Left cardiac atrium (tissue), 4 donors: ENCODE results near the gene AGBL4. TPM values are rescaled to one million over a fixed set of nuclear protein-coding genes. Genes with fewer than 3 reads are reported as not detected.

ENCODE experiments used
- ATAC-seq, 2 donors: fragments of 200-7000 bp; cut with Tn5 transposase; one replicate each; pipeline ENCODE4 v1.9.1; 2020; ENCODE audit warnings: mild to moderate bottlenecking in 2 of 2, moderate library complexity in 2 of 2
- DNase-seq: peaks from one replicate; pipeline ENCODE4 v3.0.0-alpha.2; 2020
- intact Hi-C, 2 donors: fragments of 100-400 bp; cut with DNase I; formaldehyde crosslinking; loops; one replicate each; pipeline versions ENCODE4 v1.14.1 to v1.15.1; 2022 to 2023
- total RNA-seq, 2 donors: library from RNA; stranded (reverse); fragmentation: NEBNext Ultra II Directional; extraction: Animal tissue kit (Norgen Biotek cat#: 25700); gene quantifications; one replicate each; pipeline ENCODE4 v1.2.1, GENCODE V29; 2021
- donor health status: DM: no; HTN: yes; CAD: no.
- donor health status: DM: no; HTN: yes; CAD: no; lungs with severe emphysema.
- donor health status: DM: yes; HTN: yes; CAD: no.
- donor health status: Dilated cardiomyopathy.

AGBL4 gene
- total RNA-seq, 2 donors from 2014 or later = 2.5 to 3.1 TPM

DNA sequence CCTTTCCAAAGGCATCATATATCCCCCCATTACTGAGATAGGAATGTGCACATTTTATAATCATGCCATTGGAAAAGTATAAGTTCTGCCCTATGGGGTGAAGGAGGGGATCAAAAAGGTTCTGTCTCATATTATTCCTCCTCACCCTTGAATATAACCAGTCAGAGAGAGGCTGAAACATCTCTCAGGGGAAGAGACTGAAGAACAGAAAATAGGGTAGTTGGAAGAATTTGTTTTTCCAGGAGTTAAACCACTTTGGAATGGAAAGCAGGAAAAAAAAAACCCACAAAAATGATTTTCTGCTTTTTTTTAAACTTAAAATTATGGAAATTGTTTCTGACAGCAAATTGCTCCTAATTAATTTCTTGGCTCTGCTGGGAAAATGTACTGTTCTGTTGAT is 1194.3 kb downstream of the AGBL4 start:
- intact Hi-C loops = no loop called here
- ATAC-seq = no peak

DNA sequence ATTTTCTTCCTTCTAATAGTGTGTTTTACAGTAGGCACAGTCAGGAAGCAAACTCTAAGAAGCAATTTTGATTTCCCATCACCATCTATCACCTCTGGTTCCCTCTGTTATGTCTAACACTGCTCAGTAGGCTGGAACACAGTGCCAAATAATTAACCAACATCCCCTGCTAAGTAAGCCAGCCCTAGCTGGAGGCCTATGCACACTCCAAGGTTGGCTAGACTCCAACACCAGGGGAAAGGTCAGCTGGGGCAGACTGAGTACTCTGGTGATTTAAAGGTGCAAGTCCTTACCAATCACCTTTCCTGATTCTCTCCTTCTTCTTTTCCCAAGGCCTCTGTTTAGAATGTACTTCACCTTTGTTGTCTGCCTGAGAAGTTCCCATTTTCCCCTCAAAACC is 1200.6 kb downstream of the AGBL4 start:
- ATAC-seq (peak; percentile 37 to 88), DNase-seq (peak; percentile 21)
- intact Hi-C loops = no loop called here

More for the DNA sequence above, 1194.3 kb downstream of the AGBL4 start:
- DNase-seq = no peak

DNA sequence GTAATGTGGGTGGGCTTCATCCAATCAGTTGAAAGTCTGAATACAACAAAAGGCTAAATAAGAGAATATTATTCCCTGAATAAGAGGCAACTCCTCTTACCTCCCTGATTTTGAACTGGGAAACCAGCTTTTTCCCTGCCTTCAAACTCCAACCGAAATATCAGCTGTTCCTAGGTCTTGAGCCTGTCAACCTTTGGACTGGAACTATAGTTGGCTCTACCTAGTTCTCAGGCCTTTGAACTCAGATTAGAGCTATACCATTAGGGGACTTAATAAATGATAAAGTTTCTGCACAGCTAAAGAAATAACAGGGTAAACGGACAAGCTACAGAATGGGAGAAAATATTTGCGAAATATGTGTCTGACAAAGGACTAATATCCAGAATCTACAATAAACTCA is 1203.3 kb downstream of the AGBL4 start:
- intact Hi-C loops = no loop called here
- no peak for DNase-seq
- ATAC-seq = no peak

DNA sequence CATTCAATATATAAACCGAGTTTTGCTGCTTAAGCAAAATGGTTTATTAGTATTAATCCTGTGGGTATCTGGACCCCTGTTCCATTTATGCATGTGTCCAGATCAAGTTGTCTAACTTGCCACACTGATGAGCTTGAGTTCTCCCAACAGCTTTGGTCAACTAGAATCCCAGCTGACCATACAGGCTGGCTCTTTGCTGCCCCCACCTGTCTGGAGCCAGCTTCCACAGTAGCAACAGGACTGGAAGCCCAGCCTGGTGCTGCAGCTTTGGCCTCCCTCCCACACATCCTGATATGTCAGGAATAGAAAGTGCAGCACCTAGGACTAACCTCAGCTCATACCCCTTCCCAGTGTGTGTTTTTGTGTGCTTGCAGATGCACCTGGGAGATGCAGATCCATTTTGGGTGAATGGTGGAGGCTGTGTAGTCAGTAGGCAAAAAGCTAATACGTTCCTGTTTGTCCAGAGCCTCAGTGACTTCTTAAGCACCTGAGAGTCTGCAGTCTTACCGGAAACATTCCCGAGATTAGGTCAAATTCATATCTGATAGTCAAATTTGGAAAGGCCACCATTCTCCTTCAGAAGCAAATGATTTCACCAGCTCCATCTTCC is 1206.1 kb downstream of the AGBL4 start:
- DNase-seq (peak; percentile 64), ATAC-seq (peak; percentile 76 to 84)
- intact Hi-C loops = loop anchor here (5.0 to 10.0 kb wide), 3 partner anchors 113 to 245 kb away; no protein-coding TSS in a partner anchor

DNA sequence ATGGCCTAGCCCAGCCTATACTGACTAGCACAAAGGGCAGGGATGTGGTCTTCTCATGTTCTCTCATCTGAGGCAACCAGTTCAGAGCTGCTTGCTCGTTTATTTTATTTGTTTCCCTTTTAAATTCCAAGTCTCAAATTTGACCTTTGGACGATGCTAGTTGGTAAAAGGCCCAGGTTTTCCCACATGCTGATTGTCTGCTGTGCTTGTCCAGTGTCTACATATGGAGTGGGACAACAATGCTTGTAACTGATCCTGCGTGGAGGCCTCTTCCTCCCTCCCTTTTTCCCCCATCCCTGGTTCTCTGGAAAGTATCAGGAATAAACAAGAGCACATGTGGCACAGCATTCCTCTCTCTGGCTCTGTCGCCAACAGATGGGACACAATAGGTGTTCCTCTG is 1213.0 kb downstream of the AGBL4 start:
- ATAC-seq (no peak), DNase-seq (no peak)
- intact Hi-C loops = loop anchor here in 1 of 2 donors (10.0 kb wide), 1 partner anchor 106 kb away; no protein-coding TSS in a partner anchor

DNA sequence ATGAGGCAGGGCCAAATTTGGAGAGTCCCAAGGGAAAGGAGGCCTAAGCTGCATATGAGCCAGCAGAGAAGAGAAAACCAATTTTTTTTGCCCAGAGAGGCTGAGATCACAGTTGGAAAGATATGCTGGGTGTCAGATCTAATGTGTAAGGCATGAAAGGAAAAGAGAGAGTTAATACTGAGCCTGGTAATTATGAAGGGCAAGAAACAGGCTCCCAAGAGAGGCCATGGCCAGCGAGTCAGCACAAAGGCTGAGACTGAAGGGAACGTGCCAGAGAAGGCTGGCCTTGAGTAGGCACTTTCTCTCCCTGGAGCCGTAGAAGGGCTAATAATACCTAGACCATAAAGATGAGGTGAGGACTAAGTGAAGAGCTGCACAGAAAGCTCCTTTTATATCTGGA is 1215.3 kb downstream of the AGBL4 start:
- intact Hi-C loops = no loop called here

DNA sequence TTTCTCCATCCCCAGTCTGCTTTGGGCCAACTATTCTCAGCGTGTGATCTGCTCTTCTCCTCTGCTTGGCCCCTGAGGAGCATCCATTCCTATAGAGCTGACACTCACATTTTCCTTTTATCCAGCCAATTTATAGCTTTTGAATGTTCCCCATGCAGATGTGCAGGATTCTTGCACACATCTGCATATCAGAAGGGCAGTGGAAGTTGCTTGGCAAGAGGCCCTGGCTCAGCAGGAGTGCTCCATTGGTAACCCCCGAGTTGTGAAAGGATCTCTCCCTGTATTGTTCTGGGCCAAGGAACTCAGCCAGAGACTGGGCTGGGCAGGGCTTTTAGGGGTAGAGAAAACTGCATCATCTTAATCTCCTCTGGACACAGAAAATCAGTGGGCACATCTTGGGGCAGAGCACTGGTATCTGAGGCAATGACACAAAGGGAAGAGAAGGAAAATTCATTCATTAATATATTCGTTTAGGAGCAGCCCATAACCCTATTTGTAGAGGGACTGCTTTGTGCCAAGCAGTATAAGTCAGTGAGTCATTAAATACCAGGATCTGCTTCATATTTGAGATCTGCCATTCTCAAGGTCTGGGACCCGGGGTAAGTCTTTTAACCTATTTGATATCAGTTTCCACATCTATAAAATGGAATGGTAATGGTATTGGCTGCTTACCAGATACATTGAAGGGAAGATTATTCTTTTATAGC is 1216.0 kb downstream of the AGBL4 start:
- intact Hi-C loops = no loop called here
- DNase-seq (peak; percentile 21), ATAC-seq (peak in 1 of 2 donors; percentile 67)

More for the DNA sequence above, 1215.3 kb downstream of the AGBL4 start:
- DNase-seq = no peak
- peak in 1 of 2 donors; percentile 90 for ATAC-seq

DNA sequence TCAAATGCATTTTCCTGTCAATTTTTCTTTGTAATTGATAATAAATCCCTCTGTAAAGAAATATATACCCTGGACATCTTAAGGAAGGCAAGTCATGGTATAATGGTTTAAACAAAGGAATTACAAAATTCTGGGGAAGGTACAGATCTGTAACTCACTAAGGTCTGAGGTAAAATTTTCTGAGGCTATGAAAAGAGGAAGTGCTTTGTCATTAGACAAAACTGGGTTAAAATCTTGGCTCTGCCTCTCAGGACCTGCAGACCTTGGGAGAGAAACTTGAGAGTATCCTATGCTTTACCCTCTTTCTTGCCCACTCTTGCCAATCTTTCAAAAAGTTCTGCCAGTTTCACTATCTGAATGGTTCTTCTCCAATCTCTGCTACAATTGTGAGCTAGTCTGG is 1220.3 kb downstream of the AGBL4 start:
- DNase-seq (no peak), ATAC-seq (no peak)
- intact Hi-C loops = no loop called here

DNA sequence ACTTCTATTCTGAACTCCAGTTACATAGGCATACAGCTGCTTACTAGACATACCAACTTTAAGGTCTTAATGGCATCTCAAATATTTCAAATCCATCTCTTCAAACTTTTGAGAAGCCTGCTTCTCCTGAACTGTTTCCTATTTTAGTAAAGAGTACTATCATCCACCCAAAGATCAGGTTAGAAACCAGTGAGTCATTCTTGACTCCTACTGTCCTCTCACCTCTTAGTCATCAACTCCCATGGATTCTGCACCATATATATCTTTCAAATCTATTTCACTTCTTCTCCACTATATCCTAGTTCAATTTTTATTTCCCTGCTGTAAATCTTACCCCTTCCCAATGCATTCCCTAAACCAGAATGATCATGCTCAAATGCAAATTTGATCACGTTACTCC is 1228.9 kb downstream of the AGBL4 start:
- DNase-seq (no peak), ATAC-seq (no peak)
- intact Hi-C loops = no loop called here

DNA sequence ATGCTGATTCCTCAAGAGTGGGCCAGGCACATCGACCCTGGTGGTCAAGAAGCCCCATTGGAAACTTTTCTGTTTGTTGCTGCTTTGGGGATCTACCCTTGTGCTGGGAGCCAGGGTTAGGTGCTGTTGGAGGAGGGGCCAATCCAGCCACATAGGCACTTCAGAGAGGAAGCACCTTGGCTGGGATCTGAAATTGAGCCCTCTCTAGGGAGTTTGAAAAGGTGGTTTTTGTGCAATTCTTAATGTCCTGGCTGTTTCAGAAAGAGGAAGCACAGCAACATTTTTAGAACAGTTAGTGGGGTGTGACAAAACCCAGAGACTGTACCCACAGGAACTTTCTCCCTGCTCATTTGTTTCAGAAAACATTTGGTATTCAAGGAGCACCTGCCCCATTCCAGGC is 1229.9 kb downstream of the AGBL4 start:
- DNase-seq (no peak), ATAC-seq (no peak)
- intact Hi-C loops = no loop called here

DNA sequence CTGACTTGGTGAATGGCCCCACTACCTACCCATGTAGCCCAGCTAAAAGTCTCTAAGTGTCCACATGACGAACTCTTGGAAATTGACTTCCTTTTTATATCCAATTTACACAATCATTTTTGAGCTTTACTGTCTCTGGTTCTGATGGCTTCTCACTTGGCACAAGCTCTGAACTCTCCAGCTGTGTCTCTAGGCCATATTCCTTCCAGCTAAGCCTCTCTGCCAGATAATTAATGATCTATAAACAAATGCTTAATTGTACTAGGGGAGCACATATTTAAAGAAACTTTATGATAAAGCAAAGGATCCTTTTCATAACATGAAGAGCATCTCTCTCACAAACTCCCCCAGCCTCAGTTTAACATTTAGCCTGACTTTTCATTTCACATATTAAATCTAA is 1230.8 kb downstream of the AGBL4 start:
- DNase-seq (no peak), ATAC-seq (no peak)
- intact Hi-C loops = no loop called here

DNA sequence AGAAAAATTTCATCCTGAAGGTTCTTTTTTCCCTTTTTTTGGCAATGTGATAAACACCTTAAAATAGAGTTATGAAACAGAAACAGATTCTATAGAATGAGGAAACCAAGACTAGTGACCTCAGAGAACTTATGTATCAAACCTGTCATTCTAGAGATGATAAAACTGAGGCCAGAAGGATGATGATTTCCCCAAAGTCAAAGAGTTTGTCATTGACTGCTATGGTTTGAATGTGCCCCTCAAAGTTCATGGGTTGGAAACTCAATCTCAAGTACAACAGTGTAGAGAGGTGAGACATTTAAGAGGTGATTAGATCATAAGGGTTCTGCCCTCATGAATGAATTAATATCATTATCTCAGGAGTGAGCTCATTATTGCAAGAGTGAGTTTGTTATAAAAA is 1233.4 kb downstream of the AGBL4 start:
- ATAC-seq = no peak
- no peak for DNase-seq
- intact Hi-C loops = no loop called here

DNA sequence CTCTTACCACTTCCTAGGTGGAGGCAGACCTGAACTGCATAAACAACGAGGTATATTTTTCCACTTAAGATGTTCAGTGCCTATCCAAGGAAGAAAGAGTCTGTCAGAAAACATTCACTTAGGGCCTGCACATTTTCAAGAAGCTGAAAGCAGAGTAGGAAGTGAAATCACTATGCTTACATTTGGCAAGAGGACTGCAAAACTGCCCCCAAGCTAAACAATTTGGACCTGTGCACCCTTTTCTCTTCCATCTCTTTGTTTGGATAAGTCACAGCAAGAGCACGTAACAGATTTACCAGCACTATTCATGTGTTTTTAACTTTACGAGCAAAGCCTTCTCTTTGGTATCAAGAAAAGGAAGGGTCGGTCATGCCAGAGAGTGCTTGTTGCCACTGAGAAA is 1233.9 kb downstream of the AGBL4 start:
- no peak for ATAC-seq
- no peak for DNase-seq
- intact Hi-C loops = no loop called here

DNA sequence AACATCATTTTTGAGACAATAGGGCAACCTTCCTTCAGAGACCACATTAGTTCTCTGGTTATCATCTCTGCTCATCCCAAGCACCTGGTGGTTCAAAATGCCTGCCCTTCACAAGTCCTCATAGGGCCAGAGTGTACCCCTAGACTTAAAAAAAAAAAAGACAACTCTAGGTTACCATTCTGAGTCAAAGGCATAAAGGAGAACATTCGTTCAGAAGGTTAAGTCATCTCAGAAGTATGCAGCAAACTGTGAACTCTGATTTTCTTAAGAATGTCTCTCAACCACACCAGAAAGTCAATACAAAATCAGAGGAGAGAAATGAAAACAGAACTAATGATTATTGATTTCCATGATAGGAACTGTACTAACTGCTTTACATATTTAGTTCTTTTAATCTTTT is 1237.9 kb downstream of the AGBL4 start:
- intact Hi-C loops = no loop called here

DNA sequence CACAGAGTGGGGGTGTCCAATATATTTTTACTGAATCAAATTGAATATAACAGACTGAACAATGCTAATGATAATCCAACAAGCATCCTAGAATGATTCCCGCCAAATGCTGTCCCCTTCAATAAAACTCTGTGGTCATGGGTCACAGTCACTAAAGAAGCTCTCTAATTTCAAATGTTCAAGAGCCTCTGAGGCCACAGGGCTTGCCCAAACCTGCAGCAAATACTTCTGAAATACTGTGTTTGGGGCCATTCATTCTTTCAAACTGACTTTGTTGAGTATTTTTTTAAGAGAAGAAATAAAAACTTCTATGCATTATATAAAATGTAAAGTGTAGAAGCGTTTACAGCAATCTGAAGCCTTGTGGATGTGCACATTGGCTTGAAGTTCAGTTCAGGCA is 1239.5 kb downstream of the AGBL4 start:
- ATAC-seq (no peak), DNase-seq (no peak)
- intact Hi-C loops = no loop called here

More for the DNA sequence above, 1237.9 kb downstream of the AGBL4 start:
- no peak for DNase-seq
- ATAC-seq = no peak

DNA sequence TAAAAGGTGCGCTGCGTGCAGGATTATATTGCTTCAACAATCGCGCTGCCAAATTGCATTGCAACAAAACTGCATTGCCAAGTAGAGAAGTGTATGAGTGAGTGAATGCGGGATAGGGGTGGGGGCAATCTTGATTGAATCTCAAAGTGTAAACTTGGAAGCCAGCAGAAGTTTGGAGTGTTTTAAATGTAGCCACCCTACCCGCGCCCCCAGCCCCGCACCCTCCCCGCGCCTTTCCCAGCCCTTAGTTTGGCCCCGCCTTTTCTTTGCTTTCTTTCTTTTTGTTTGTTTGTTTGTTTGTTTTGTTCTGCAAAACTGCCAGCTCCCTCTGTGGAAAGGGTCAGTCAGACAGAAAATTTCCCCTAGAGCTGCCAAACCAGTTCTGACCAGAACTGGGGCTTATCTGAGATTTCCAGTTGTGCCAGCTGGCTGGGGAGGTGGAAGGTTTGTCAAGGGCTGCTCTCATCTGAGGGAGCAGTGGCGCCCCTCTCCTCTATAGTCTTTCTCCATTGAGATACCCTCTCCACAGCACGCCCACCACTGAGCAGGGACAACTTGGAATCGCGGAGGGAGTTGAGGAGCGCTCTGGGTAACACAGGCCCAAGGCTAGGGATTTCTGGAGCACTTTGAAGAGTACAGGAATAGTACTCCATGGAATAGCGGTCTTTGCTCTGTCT is 1246.4 kb downstream of the AGBL4 start:
- DNase-seq (no peak), ATAC-seq (peak; percentile 46 to 52)
- intact Hi-C loops = no loop called here

DNA sequence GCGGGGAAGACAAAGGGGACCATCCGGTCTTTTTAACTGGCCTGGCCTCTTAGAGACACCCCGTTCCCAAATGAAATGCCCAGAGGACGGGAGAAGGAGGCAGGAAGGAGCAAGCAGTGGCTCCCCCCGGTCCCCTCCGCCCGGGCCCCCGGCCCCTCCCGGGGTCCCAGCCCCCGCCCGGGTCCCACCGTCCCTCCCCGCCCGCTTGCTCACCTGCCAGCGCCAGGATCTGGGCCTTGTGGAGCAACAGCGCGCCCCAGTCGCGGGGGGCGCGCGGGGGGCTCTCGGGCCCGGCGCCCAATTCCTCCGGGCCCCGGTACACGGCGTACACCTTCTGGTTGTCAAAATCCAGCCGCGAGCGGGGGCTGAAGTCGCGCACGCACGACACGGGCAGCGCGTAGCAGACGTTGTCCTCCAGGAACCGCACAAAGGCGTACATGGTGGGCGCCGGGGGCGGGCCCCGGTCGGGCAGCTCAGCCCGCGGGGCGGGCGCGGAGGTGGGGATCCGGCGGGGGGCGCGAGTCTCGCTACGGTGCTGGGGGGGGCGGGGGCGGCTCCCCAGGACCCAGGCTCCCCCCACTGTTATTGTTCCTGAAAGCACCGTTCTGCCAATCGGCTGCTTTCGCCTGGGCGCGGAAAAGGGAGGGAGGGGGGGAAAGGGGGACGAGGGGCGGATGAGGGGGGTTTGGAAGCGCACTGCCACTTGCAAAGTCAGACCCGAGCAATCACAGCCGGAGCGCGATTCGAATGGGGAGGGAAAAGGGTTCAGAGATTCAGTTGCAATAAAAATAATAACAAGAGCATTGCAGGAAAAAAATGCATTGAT is 1247.1 kb downstream of the AGBL4 start, which contains the start of gene BEND5:
TSS of gene BEND5 (minus strand) at position 499 of the 826 bp plus-strand sequence. CDS start at position 439, 60 bp downstream.
- peak; percentile 56 for DNase-seq
- intact Hi-C loops = no loop called here
- ATAC-seq = peak; percentile 78 to 87

DNA sequence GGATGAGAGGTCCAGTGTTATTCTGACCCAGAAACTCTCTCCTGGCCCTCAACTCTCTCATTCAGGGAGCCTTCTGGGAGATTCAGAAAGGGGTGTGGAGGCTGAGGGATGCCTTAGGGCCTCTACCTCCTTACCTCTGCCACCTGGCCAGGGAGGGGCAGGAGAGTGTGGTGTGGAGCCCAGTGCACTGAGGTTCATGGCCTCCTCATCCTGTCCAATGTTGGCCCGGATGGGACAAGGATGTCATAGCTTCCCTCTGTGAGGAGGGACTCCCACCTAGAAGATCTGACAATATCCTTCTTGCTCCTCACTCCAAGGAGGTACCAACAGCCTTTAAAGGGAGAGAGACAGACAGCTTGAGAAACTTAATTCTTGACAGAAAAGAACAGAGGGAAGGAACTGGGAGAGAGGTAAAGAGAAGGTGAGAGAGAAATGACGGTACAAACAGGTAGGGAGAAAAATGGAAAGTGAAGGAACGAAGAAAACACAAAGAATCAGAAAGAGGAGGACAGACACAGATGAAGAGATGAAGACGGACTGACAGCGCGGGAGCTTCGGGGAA is 1247.8 kb downstream of the AGBL4 start:
- DNase-seq = no peak
- ATAC-seq = peak in 1 of 2 donors; percentile 21
- intact Hi-C loops = no loop called here

DNA sequence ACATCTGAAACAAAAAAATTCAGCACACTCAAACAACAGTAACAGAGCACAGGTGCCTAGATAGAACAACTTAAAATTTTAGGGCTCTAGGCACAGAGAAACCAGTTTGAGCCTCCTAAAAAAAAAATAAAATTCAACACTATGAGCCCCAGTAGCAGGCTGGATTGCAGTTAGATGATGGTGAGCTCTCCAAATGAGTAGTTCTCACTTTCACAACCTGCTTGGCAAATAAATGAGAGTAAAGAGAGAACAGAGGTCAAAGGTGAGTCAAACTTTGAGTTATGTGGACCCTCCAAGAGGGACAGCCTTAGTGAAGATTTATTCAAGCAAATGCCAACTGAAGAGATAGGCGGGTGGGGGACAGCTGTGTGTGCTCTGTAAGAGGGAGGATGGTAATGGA is 1250.6 kb downstream of the AGBL4 start:
- ATAC-seq (no peak), DNase-seq (no peak)
- intact Hi-C loops = no loop called here
